Heart left ventricle (tissue), 13 donors: ENCODE measurements around the gene FOXN3.

Experiments used
- POLR2A ChIP-seq, 2 donors: fragments of 450-650 bp; IDR thresholded peaks; one replicate each; pipeline ENCODE4 v1.6.1; 2017; ENCODE audit warnings: antibody characterized with exemption in 2 of 2, mild to moderate bottlenecking in 2 of 2, moderate library complexity in 2 of 2
- TF ChIP-seq, protein P1 (sequence below), 12 donors: fragments of 200-600 bp; sonication (generic) in 4 of 12; IDR thresholded peaks; one replicate each; pipeline versions ENCODE4 v1.5.0 to v1.8.0; 2018 to 2022; ENCODE audit warnings: antibody characterized with exemption in 12 of 12, mild to moderate bottlenecking in 5 of 12
- donor health status: ischemic (EF 13 %, LVEDD 7.1; RV severe dilation, severe dysfunction).
- donor health status: DM: no; HTN: yes; CAD: no.
- donor health status: DM: no; HTN: no; CAD: no.
- donor health status: ischemic (EF 25% LVEDD 6.9; RV normal size, moderate dysfunction).
- donor health status: ischemic (EF 25% LVEDD 5.7; RV mildly dilated, moderate dysfunction).
- donor health status: ischemic (EF 35%, LVEDD 5.7; RV mildly dilated, moderate dysfunction).
- donor health status: nonischemic (EF 11% LVEDD 7.7; RV severe dilation, severe dysfunction).
- donor health status: DM: yes; HTN: yes; CAD: no.
- donor health status: PGD.
- donor health status: ischemic (EF 29% LVEDD 5.4; RV normal size, mild dysfunction).
- donor health status: nonischemic (EF 23%, LVEDD 6.1; RV moderate dilation, normal function).

DNA sequence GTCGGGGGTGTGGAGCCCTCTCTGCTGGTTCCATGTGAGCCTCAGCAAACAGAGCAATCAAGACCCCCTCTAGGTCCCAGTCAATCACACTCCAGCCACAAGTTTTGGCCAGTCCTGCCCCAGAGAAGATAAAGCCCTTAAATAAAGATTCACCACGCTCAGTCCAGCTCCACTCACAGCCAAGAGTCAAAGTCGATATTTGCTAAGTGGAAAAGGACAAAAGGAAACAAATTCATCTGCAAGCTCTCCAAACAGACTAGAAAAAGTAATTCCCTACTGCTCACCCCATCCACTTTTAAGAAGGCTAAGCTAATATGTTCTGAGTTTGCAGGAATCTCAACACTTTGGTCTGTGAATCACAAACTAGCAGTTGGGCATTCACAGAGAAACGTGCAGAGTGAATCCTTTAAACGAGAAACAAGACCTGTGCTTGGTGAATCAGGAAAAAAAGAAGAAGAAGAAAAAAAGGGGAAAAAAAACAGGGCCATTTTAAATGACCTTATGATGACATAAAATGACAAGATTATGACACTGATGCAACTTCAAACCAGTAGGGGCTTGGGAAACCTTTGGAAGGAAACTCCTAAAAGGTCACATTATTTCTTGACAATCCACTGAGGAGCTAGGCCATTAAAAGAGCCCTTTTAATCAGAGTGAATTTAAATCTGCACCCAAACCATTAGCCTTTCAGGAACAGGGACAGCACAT lies 41.8 kb upstream of the FOXN3 start:
- no peak for TF ChIP-seq POLR2A (IDR thresholded peaks at IDR 0.05)
- TF ChIP-seq, protein P1, sequence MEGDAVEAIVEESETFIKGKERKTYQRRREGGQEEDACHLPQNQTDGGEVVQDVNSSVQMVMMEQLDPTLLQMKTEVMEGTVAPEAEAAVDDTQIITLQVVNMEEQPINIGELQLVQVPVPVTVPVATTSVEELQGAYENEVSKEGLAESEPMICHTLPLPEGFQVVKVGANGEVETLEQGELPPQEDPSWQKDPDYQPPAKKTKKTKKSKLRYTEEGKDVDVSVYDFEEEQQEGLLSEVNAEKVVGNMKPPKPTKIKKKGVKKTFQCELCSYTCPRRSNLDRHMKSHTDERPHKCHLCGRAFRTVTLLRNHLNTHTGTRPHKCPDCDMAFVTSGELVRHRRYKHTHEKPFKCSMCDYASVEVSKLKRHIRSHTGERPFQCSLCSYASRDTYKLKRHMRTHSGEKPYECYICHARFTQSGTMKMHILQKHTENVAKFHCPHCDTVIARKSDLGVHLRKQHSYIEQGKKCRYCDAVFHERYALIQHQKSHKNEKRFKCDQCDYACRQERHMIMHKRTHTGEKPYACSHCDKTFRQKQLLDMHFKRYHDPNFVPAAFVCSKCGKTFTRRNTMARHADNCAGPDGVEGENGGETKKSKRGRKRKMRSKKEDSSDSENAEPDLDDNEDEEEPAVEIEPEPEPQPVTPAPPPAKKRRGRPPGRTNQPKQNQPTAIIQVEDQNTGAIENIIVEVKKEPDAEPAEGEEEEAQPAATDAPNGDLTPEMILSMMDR (IDR thresholded peaks at IDR 0.05), result no peak
